Measurements from ENCODE around the gene SUPT16H.

SUPT16H gene

GRCh38 chr14:21415329-21415728, 31.5 kb upstream of the SUPT16H start (continued):
- TF ChIP-seq ZNF19 (tag by site-specific recombination; IDR thresholded peaks at IDR 0.05; ENCODE audit: low read depth) (no peak), TSHZ1 (tag by site-specific recombination; IDR thresholded peaks at IDR 0.05; ENCODE audit: borderline replicate concordance) (no peak), ZNF660 (tag by site-specific recombination; IDR thresholded peaks at IDR 0.05) (no peak), ZEB2 (tag by site-specific recombination; IDR thresholded peaks at IDR 0.05) (no peak), ZNF335 (tag by site-specific recombination; conservative IDR thresholded peaks at IDR 0.05) (no peak), ZNF623 (tag by site-specific recombination; IDR thresholded peaks at IDR 0.05) (peak; percentile 48; the same call in 1 of the 2 replicates), ZNF560 (tag by site-specific recombination; IDR thresholded peaks at IDR 0.05; ENCODE audit: borderline replicate concordance) (no peak), ZFP3 (tag by site-specific recombination; IDR thresholded peaks at IDR 0.05; ENCODE audit: low read depth) (no peak), GLIS2 (tag by site-specific recombination; IDR thresholded peaks at IDR 0.05) (no peak), ZFP69B (tag by site-specific recombination; IDR thresholded peaks at IDR 0.05) (no peak), ZNF580 (tag by site-specific recombination; IDR thresholded peaks at IDR 0.05) (no peak), ZNF571 (tag by site-specific recombination; IDR thresholded peaks at IDR 0.05) (no peak), ZNF658 (tag by site-specific recombination; IDR thresholded peaks at IDR 0.05) (no peak), ZNF830 (tag by site-specific recombination; IDR thresholded peaks at IDR 0.05; ENCODE audit: low read depth) (no peak), ZNF426 (tag by site-specific recombination; IDR thresholded peaks at IDR 0.05) (peak; percentile 51), KLF17 (tag by site-specific recombination; IDR thresholded peaks at IDR 0.05) (no peak), SALL2 (tag by site-specific recombination; IDR thresholded peaks at IDR 0.05; ENCODE audit: borderline replicate concordance) (no peak), ZNF398 (tag by site-specific recombination; IDR thresholded peaks at IDR 0.05) (no peak), HOXC10 (CRISPR knock-in tag; IDR thresholded peaks at IDR 0.05) (no peak), ZNF157 (tag by site-specific recombination; IDR thresholded peaks at IDR 0.05) (no peak), HOXA7 (CRISPR knock-in tag; IDR thresholded peaks at IDR 0.05; ENCODE audit: borderline replicate concordance) (no peak), ZNF24 (tag by site-specific recombination; IDR thresholded peaks at IDR 0.05) (no peak), ZNF747 (tag by site-specific recombination; IDR thresholded peaks at IDR 0.05) (no peak), EGR2 (tag by site-specific recombination; IDR thresholded peaks at IDR 0.05; ENCODE audit: low read depth) (no peak), ZNF350 (tag by site-specific recombination; IDR thresholded peaks at IDR 0.05) (no peak), BCL11A (tag by site-specific recombination; IDR thresholded peaks at IDR 0.05; ENCODE audit: low read depth) (no peak), ZNF266 (tag by site-specific recombination; IDR thresholded peaks at IDR 0.05; ENCODE audit: low read depth) (no peak), ZNF26 (tag by site-specific recombination; IDR thresholded peaks at IDR 0.05) (no peak), ZBTB17 (tag by site-specific recombination; IDR thresholded peaks at IDR 0.05) (no peak), SP2 (tag by site-specific recombination; IDR thresholded peaks at IDR 0.05) (no peak), TRIM28 (IDR thresholded peaks at IDR 0.05; ENCODE audit: borderline replicate concordance, low read length) (no peak), ZNF362 (tag by site-specific recombination; IDR thresholded peaks at IDR 0.05) (no peak), ZNF654 (tag by site-specific recombination; IDR thresholded peaks at IDR 0.05; ENCODE audit: low read depth) (peak; percentile 13; the same call in 1 of the 2 replicates)
